Mononuclear cell (primary cell): ENCODE data around the gene CDH23. TPM values are rescaled to one million over a fixed set of nuclear protein-coding genes. Genes with fewer than 3 reads are reported as not detected.

Experiments
- H3K27me3 ChIP-seq: 2 replicates; pipeline ENCODE4 v1.6.0; 2011; ENCODE audit warnings: low read length, control low read depth; ENCODE audit not compliant: insufficient read depth
- H3K4me1 ChIP-seq: 2 replicates; pipeline ENCODE4 v1.5.1; 2011; ENCODE audit warnings: mild to moderate bottlenecking, low read length, control low read depth; ENCODE audit not compliant: insufficient read depth
- H3K4me3 ChIP-seq: 2 replicates; pipeline ENCODE4 v1.5.1; 2011; ENCODE audit warnings: mild to moderate bottlenecking, low read length, moderate library complexity
- H3K9me3 ChIP-seq: 2 replicates; pipeline ENCODE4 v1.5.1; 2011; ENCODE audit warnings: low read depth, mild to moderate bottlenecking, control low read depth, low read length
- total RNA-seq: library from RNA; depleted of rRNA; stranded (reverse); fragments of >200 nt; gene quantifications from one replicate; pipeline ENCODE4 v1.2.3, GENCODE V29; 2012

CDH23 gene
- total RNA-seq, 1 donor: 5.0 TPM

DNA sequence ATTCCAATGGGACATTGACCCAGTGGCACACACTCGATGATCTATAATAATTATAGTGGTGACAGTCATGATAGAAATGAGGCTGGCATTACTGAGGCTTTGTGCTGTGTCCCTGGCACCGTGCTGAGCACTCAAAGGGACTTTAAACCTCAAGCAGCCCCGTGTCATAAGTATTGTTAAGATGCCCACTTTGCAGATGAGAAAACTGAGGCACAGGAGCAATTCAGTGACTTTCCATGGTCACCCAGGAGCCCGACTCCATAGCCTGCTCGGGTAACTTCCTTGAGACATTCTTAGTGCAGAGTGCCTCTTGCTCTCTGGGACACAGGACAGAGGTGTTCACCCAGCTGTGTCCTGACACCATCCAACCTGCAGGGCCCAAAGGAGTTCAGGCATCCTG is 170.3 kb downstream of the CDH23 start:
- no peaks in the 10 kb centered on the region for H3K27me3 ChIP-seq
- H3K9me3 ChIP-seq: no peaks in the 10 kb centered on the region
- no peaks in the 10 kb centered on the region for H3K4me1 ChIP-seq
- H3K4me3 ChIP-seq: no peak overlapping the region

DNA sequence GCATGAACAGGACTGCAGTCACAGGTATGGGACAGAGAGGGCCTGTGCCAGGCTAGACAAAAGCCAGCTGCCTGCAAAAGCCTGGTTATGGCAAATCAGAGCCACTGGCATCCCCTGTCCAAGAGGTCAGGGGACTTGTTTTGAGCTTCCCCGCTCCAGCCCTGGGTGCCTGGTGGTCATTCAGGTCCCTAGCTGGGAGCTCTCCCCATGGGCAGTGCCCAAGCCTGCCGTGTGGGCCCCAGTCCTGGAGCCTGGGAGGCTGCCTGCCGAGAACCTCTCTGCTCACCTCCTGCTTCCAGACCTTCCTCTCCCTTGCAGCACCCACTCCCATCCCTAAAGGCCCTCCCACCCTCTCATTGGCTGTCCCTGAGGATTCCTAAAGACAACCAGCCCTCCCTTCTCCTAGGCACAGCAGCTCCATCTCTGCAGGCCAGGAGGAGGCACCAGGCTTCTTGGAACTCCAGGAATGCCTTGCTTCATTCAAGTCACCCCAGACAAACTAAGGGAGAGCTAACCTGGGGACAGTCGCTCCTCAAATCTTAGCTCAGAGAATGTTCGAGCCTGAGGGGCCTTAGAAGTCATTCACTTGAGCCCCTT is 172.3 kb downstream of the CDH23 start:
- H3K4me1 ChIP-seq: no peaks in the 10 kb centered on the region
- H3K27me3 ChIP-seq: no peaks in the 10 kb centered on the region
- no peaks in the 10 kb centered on the region for H3K9me3 ChIP-seq
- no peak overlapping the region for H3K4me3 ChIP-seq

DNA sequence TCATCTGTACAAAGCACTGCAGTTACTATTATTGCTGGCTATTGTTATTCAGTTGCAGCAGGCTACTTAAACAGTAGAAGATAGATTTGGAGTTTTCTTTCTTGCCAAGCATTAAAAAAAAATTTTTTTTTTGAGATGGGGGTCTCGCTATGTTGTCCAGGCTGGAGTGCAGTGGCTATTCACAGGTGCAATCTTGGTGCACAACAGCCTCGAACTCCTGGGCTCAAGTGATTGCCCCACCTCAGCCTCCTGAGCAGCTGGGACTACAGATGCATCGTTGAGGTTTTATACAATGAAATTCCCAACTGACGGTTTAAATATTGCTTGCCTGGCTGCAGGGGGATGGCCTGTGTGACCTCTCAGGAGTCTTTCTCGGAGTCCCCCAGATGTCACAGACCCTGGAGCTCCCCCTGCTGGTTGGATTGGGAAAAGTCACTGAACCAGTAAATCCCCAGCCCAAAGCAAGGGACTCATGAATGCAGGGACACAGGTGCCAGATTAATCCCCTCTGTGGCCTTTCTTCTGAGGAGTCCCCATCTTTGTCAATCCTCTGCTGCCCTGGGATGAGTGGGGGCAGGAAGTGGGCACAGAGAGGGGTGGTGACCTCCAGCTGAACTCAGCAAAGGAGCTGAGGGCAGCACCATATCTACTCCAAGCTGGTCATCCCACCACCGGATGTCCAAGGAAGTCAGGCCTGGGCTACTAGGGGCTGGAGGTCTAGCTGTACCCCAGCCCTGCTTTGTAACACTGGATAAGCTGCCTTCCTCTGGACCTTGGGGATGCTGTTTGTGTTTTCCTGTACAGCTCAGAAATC is 173.3 kb downstream of the CDH23 start:
- H3K4me3 ChIP-seq: no peak overlapping the region
- no peaks in the 10 kb centered on the region for H3K4me1 ChIP-seq
- H3K9me3 ChIP-seq: no peaks in the 10 kb centered on the region
- H3K27me3 ChIP-seq: no peaks in the 10 kb centered on the region

DNA sequence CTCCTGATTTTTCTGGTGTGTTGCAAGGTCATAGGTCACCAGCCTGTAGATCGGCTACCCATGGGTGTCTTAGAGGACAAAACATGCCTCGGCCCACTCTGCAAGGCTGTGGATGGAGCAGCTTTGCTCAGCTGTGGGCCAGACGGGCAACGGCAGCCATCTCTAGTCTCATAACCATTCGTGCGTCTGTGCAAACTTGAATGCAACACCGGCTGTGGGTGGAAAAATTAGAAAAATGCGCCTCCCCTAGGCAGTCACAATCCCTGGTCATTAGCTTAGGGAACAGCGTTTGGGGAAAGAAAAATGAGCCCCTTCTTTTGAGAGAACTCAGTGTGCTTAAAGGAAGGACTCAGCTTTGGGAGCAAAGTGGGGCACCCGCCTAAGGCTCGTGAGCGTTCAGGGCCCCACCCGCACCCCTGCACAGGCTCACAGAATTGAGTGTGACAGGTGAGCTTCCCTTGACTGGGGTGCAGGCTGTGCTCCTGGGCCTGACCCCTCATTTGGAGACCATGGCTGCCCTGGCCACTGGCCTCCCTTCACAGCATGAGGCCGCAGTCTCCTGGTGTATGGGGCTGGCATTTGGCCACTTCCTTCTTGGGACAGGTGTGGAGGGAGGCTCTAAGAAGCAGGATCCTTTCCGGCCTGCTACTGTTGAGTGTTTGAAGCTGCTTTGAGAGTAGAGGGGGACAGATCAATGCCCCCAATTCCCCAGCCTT is 174.9 kb downstream of the CDH23 start:
- no peaks in the 10 kb centered on the region for H3K9me3 ChIP-seq

DNA sequence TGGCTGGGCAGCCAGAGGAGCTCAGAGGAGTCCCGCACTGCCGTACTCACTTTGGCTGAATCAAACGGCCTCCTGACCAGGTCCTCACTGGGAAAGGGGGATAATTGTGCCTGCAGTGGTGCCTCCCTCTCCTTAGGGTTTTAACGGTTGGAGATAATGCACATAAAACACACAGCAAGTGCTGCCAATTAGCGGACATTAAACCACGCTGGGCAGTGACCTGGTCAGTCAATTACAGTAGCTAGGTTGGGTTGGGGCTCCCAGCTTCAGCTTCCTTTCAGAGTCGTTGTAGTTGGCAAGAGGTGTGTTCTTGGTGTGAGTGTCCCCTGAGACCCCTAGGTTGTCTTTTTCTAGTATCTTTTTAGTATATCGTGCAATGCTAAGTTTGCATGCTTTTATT is 176.2 kb downstream of the CDH23 start:
- no peaks in the 10 kb centered on the region for H3K9me3 ChIP-seq
- no peaks in the 10 kb centered on the region for H3K4me1 ChIP-seq
- no peaks in the 10 kb centered on the region for H3K27me3 ChIP-seq
- no peak overlapping the region for H3K4me3 ChIP-seq

More for the DNA sequence above, 174.9 kb downstream of the CDH23 start:
- Histone ChIP-seq H3K4me1 (no peaks in the 10 kb centered on the region), H3K27me3 (no peaks in the 10 kb centered on the region), H3K4me3 (no peak overlapping the region)

DNA sequence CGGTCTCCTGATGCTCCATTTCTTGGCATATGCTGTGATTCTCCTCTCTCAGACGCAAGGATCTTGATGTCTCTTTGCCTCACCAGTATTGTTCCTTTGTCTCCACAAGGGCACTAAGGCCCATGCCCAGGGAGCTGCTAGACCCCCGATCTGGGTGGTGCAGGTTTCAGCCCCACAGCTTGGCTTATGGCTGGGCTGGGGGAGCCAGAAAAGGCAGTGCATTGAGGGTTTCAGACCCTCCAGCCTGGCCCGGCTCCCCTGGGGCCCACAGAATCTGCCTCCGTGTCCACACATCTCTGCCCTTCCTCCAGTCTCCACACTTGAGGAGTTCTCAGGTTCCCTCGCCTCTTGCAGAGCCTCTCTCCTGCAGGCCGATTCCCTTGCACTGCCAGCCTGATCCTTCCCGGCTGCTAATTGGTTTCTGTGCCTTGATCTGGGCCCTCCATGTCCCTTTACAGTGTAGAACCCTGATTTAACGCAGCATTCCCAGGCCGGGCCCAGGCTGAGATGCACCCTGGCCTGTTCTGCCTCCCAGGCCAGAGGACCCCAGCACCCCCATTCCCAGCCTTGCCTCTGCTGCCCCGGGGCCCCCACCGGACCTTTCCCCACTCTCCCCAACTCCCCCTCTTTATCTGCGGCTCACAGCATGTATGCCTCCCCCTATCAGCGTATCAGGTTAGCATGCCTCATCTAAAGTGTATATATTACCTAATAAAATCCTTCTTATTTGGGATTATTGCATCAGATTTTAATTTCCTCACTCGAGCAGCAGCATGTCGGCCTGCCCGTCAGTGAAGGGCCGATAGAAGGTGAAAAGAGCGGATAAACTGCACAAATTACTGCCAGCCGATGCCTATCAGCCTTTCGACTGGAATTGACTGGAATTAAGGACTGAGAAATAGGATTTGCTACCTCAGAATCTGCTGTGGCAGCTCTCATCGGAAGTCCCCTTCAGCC is 177.1 kb downstream of the CDH23 start:
- Histone ChIP-seq H3K27me3 (no peaks in the 10 kb centered on the region), H3K4me1 (no peaks in the 10 kb centered on the region), H3K4me3 (no peak overlapping the region), H3K9me3 (no peaks in the 10 kb centered on the region)

DNA sequence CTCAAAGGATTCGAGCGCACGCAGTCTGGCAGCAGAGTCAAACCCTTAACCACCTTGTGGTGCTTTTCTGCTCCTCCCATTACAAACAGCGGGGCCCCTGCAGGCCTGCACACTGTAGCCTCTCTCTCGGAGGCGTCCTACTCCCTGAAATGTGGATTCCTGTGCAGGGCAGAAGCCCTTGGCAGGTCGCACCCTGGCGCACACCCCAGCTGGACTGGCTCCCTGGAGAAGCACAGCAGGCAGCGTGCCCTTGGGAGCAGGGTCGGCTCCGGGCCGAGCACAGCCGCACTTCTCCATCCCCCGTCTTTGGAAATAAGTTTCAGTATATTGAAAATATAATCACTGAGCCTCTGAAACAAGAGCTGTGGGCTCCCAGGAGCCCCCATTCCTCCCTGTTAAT is 178.7 kb downstream of the CDH23 start:
- Histone ChIP-seq H3K4me3 (no peak overlapping the region), H3K9me3 (no peaks in the 10 kb centered on the region), H3K4me1 (no peaks in the 10 kb centered on the region), H3K27me3 (no peaks in the 10 kb centered on the region)

DNA sequence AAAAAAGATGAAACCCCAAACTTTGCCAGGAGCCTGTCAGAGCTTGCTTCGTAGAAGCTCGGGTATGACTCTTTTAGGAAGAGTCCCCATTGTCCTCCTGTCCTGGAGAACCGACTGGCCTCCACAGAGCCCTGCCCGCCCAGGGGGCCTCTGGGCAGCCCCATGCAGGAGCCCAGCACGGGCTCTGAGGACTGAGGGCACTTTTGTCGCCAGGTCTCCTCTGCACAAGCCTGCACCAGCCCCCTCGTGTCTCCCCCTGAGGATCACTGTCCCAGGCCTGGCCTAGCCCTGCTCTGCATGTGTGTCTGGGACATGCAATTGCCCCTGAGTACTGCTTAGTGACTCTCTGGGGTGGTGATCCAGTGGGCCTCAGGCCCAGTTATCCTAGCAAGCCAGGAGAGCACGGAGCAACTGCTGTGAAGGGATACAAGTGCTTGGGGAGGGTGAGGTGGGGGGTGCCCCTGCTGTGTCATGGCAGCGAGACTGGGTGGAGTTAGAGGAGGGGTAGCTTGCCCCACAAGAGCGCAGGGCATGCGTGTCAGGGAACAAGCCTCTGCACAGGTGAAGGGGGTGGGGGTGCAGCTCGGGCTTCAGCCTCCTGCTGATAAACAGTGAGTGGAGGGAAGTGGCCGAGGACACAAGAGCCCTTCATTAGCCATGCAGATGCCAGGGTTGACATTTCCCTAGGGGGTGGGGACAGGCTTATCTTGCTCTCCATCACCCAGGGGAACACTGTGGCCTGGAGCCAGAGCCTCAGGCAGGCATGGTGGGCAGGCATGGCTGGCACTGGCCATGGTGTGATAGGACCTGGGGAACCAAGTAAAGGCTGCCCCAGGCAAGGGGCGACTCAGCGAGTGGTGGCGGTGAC is 179.4 kb downstream of the CDH23 start:
- no peaks in the 10 kb centered on the region for H3K9me3 ChIP-seq
- H3K27me3 ChIP-seq: no peaks in the 10 kb centered on the region
- no peaks in the 10 kb centered on the region for H3K4me1 ChIP-seq
- H3K4me3 ChIP-seq: no peak overlapping the region

DNA sequence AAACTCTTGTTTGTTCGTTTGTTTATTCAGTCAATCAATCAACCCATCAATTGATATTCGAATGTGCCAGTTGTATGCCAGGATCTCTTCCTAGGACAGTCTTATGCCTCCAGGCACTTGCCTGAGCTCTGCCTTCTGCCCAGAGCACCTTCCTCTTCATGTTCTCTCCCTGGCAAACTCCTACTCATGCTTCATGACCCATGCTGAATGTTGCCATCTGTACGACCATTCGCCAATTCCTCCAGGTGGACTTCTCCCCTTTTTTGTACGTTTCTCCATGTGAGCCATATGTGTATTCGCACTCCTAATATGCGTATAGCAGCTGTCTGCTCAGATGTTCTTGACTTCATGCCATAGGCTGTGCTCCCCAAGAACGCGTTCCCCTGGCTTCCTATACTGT is 180.1 kb downstream of the CDH23 start:
- Histone ChIP-seq H3K4me3 (no peak overlapping the region), H3K27me3 (no peaks in the 10 kb centered on the region), H3K4me1 (no peaks in the 10 kb centered on the region), H3K9me3 (no peaks in the 10 kb centered on the region)

DNA sequence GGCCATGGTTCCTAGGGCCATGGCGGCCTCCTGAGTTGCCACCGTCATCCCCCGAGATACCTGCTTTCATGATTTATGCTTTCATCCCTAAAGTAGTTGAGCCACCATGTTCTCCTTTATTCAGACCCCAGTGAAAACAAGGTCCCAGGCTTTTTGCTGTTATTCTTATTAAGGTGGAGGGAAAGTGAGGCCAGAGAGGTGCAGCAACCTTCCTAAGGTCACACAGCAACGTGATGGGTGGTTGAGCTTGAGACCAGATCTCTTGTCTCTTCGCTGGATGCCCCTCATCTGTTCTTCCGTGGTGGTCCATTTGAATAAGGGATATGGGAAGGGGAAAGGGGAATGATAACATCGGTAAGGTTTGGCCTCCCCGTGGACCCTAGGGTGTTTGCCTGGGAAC is 180.6 kb downstream of the CDH23 start:
- Histone ChIP-seq H3K4me1 (no peaks in the 10 kb centered on the region), H3K9me3 (no peaks in the 10 kb centered on the region), H3K4me3 (no peak overlapping the region), H3K27me3 (no peaks in the 10 kb centered on the region)

DNA sequence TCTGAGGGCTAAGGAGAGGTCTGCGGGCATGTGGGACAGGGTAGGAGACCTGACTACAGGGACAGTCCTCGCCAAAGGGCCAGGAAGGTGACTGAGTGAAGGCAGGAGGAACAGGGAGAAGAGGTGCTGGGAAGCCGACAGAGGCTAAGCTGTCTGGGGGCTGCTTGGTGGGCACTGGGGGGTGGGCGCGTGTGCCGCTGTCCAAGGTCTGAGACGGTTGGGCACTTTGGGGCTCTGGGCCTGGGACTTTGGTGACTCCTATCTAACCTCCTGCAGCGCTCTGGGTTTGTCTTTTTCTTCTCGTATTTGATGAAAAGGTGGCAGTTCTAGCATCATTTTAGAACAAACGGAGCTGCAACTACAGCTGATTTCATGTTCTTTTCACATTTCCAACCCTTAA is 181.3 kb downstream of the CDH23 start:
- H3K4me3 ChIP-seq: no peak overlapping the region
- no peaks in the 10 kb centered on the region for H3K9me3 ChIP-seq
- no peaks in the 10 kb centered on the region for H3K27me3 ChIP-seq
- H3K4me1 ChIP-seq: no peaks in the 10 kb centered on the region

DNA sequence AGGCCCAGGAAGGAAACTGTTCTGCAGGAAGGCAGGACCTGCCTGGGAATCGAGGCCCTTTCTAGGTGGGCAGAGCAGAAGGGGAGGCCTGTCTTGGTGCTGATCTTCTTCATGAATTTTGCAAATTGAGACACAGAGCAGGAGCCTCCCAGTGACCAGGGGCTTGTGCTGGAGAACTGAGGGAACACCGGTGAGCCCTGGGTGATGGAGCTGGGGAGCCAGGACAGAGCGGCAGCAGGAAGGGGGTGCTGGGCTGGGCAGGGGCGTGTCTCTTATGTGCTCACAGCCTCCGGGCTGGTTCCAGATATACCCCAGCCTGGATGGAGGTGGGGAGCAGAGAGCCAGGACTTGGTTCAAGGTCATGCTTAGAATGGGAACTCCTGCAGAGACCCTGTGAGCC is 182.9 kb downstream of the CDH23 start:
- Histone ChIP-seq H3K4me1 (no peaks in the 10 kb centered on the region), H3K27me3 (no peaks in the 10 kb centered on the region), H3K4me3 (no peak overlapping the region), H3K9me3 (no peaks in the 10 kb centered on the region)

DNA sequence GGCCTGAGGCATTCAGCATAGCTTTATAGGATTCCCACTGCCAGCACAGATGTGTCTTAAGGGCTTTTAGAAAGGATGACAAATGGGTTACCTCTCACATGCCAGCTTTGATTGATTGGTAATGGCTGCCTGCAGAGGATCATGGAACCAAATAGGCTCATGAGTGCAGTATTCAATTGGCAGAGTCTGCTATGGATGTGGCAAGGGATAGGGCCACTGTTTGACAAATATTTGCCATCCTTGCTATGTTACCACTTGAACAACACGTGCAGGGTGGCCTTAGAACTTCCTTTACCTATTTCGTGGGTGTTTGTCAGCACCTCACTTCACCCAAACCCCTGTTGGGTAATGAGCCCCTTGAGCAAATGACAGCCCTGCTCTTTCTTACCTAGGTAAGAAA is 183.7 kb downstream of the CDH23 start:
- H3K4me3 ChIP-seq: no peak overlapping the region
- H3K9me3 ChIP-seq: no peaks in the 10 kb centered on the region
- H3K27me3 ChIP-seq: no peaks in the 10 kb centered on the region
- H3K4me1 ChIP-seq: no peaks in the 10 kb centered on the region

DNA sequence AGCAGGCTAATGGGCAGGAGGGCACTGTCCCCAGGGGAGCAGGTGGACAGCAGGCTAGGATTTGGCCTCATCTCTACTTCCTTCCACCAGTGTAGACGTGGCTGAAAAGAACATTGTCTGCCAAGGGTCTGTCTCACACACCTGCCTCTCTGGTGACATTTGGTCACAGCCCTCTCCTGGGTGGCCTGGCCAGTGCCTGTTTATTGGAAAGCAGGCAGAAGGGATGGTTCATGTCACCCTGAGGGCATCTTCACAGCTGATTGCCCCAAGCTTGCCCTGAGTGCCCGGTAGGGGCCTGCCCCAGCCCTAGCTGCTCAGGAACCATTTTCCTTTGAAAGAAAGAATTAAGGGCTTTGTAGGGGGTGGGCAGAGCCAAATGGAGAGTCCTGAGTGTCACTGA is 184.2 kb downstream of the CDH23 start:
- Histone ChIP-seq H3K9me3 (no peaks in the 10 kb centered on the region), H3K4me3 (no peak overlapping the region), H3K27me3 (no peaks in the 10 kb centered on the region), H3K4me1 (no peaks in the 10 kb centered on the region)
